ENCODE results near the gene EPS8L3.
"Not testable (repeated sequence)": the region's sequence is repeated elsewhere in the genome, so short reads cannot be mapped to it uniquely, and the experiment has no call there.

Gene EPS8L3, protein sequence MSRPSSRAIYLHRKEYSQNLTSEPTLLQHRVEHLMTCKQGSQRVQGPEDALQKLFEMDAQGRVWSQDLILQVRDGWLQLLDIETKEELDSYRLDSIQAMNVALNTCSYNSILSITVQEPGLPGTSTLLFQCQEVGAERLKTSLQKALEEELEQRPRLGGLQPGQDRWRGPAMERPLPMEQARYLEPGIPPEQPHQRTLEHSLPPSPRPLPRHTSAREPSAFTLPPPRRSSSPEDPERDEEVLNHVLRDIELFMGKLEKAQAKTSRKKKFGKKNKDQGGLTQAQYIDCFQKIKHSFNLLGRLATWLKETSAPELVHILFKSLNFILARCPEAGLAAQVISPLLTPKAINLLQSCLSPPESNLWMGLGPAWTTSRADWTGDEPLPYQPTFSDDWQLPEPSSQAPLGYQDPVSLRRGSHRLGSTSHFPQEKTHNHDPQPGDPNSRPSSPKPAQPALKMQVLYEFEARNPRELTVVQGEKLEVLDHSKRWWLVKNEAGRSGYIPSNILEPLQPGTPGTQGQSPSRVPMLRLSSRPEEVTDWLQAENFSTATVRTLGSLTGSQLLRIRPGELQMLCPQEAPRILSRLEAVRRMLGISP

DNA sequence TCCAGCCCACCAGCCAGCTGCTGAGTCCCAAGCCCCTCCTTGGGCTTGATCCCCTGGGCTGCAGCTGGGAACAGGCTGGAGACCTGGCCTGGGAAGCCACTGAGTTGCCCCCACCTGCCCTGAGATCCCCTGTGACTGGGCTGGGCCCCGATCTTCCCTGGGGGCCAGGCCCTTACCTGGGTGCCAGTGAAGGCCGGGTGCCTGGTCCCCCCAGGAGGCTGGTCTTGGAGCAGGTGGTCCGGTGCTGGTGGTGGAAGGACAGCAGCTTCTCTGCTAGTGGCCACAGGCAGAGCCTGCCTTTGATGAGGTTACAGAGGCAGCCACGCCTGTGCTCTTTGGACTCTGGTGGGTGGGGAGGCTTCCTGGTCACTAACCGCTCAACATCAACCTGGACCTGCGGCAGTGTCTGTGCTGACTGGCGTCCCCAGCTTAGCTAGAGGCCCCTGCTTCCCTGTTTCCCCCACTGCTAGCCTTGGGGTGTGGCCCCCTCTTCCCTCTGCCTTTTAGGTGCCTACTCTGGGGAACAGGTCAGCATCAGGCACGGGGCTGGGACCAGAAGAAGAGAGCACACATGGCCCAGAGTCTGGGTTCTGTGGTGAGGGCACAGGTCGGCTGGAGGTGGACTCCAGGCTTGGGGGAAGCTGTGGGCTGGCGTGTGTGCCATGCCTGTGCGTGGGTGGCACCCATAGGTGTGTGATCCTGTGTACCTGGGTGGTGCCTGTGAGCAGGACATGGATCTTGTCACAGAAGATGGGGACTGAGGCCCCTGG, at the start of gene EPS8L3:
Gene EPS8L3, minus strand, starts transcription at position 278 of the 770 bp plus-strand sequence. CDS start 2,174 bp downstream, outside the sequence.
- no peak for DNase-seq

DNA sequence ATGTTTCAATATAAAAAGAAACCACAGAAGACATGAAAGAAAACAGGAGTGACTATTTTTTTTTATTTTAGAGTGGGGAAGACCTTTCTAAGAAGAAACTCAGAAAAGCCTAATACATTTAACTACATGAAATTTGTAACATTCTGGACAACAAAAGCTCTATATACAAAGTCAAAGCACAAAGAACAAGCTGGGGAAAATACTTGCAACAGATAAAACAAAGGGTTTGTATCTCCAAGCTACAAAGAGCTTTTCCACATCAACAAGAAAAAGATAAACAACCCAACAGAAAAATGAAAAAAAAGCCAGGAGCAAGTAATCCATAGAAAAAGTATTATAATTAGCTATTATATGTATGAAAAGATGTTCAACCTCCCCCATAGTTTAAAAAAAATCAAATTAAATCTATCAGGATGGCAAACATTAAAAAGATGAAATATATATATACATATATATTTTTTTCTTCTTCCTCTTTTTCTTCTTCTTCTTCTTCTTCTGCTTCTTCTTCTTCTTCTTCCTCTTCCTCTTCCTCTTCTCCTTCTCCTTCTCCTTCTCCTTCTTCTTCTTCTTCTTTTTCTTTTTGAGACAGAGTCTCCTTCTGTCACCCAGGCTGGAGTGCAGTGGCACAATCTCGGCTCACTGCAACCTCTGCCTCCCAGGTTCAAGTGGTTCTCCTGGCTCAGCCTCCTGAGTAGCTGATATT, 49.1 kb upstream of the EPS8L3 start:
- DNase-seq, result no peak

DNA sequence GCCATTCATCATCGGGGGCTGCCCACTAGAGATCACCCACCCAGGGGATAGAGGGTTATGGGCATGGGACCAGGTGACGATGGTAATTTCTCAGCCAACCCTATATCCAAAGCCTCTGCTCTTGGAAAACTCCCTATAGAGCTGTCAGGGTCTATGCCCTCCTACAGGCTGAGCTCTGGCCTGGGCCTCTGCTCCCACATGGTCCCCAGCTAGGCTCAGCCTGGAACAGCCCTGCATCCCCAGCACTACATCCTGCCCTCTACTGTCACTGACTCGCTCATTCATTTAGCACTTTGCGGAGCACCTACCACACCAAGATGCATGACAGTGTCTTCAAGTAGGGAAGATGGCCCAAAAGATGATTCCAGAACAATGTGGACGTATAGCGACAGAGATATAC, 45.0 kb upstream of the EPS8L3 start:
- DNase-seq, result no peak

DNA sequence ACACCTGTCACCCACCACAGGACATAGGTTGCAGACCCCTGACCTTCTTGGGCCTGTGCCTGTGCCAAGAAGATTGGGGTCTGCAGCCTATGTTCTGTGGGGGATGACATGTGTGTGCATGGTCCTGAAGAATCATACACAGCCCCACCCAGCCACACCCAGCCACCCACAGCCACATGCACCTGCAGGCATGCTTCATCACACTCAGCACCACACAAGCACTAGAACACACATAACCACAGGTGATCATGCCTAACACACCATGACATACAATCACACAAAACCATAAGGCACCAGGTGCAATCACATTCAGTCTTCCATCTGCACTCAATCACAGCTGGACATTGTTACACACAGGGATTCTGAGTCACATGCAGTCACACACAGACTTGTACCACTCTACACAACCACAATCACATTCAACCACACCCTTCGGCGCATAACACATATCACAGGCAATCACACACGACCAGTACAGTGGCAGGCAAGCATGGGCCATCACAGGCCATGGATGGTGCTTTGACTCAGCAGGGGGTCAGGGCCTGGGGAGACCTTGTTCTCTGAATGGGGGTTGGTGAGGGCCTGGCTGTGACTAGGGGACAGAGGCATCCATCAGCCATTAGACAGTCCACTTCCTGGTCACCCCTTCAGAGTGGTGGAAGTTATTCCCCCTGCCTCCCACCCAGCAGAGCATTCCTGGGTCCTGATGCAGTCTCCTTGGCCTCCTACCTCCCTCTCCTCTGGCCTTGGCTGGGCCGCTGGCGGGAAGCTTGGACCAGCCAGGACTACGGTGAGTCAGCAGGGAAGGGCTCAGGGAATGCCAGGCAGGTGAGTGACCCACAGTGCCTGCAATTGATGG, 44.3 kb upstream of the EPS8L3 start:
- DNase-seq, result no peak

DNA sequence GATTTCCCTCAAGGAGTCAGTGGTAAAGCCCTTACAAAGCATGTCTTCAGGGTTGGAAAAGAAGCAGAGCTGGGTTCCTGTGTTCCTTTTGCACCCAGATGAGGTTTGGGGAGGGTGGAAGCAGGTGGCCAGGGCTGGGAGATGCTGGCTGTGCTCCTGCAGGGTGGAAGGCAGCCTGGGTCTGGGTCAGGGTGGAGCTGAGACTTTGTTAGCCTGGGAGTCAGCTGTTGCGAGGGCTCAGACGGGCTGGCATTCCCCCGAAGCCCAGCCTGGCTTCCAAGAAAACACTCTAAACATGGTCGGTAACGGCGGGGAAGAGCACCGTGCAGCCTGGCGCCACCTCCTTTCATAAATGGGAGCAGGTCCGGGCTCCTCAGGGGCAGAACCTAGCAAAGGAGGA, 43.7 kb upstream of the EPS8L3 start:
- no peak for DNase-seq

DNA sequence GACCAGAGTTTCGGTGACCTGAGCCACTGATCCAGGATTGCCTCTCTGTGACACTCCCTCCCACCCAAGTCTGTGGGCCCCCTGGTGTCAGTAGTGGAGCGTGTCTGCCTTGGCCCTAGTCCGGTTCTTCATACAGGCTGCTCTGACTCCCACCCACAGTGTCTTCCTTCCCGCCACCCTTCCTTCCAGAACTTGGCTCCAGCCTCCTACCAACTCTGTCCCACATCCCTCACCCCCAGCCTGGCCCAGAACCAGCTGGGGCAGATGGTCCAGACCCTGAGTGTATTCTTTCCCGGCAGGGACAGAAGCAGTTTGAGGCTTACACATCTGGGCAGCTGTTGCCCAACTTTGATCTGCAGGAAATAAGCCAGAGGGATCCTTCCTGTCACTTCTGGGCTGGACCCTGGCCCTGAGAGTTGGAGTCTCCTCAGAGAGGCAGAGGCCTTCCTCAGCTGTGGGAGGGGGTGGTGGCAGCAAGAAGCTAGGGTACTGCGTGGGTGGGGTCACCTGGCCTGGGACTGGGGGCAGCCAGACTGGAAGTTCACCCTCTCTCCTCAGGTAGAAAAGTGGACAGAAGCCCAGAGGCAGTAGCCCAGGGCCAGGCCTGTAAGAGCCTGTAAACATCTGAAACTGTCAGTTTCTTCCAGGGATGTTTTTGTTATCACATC, 43.1 kb upstream of the EPS8L3 start:
- no peak for DNase-seq

DNA sequence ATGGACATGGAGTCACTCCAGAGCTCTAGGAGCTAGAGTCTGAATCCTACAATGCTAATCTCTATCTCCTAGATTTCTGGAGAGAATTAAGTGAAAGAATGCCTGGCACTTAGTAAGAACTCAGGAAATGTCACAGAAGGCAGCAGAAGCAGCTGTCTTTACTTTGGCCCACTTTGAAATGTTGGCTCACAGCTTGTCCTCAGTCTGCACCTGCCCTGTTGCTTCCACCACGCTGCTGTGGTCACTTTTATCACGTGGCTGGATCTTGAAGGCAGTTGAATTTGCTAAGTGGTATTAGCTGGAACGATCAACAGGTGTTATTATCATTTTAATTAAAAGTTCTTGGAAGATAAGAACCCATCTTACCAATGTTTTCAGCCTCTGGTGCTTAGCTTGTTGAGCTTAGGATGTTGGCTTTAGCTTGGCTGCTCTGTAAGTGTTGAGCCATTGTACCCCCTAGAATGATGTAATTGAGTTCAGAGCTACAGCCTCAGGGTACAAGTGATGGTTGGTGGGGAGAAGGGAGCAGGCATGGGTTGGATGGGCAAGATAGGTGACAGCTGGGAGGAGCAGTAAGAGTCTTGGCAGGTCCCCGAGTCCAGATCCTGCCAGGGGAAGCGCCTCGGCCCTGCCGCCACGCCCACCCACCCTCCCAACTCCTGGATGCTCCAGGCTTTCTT, 41.9 kb upstream of the EPS8L3 start:
- no peak for DNase-seq

DNA sequence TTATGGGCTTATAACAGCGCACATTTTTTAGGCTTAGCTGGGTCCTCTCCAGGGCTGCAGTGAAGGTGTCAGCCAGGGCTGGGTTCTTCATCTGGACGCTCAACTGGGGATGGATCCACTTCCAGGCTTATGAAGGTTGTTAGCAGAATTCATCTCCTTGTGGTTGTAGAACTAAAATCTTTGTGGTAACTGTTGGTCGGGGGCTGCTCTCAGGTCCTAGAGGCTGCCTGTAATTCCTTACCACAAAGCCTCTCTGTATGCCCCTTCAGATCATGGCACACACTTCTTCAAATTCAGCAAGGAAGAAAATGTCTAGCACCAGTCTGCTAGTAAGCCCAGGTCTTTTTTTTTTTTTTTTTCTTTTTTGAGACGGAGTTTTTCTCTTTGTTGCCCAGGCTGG, 40.9 kb upstream of the EPS8L3 start:
- DNase-seq, result no peak

DNA sequence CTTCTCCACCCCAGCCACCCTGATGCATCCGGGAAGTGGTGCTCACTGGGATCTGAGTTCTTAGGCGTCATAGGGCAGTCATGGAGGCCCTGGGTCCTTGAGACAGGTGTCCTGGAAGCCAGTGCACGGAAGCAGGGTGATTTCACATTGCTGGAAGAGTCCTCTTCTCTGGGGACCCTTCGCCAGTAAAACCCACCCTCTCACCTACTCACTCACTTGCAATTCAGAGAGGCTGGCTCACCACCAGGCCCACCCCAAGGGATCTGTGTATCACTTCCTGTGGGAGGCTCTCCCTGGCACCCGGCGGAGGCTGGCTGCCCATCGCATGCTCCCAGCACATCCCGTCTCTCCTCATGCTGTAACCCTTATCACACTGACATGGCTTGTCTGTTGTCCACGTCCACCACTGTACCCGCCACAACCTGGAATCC, 40.2 kb upstream of the EPS8L3 start:
- no peak for DNase-seq

DNA sequence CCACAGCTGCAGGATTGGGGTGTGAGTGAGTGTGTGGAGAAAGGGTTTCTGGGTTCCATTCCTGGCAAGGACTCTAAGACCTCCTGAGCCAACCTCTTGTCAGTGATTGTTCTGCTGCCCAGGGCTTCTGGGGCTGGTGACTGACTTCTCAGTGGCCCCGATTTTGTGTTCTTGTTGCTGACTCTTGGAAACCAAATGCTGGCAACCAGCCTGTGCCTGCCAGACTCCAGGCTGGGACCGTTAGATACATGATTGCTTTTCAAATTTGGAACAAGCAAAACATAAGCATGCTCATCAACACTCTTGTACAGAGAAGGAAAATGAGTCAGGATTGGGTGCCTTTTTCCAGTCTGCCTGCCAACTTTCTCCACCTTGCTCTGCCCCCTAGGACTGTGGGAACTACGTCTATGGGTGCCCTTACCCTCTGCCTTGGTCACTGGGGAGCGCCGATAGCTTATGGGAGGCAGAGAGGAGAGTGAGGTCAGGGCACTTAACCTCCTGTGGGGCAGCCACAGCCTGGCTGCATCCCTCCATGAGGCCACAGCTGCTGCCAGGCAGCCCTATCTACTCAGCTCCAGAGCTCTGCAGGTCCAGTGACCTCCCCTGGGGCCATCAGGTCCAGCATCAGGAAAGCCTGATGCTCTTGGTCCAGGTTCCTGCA, 39.3 kb upstream of the EPS8L3 start:
- DNase-seq, result no peak

DNA sequence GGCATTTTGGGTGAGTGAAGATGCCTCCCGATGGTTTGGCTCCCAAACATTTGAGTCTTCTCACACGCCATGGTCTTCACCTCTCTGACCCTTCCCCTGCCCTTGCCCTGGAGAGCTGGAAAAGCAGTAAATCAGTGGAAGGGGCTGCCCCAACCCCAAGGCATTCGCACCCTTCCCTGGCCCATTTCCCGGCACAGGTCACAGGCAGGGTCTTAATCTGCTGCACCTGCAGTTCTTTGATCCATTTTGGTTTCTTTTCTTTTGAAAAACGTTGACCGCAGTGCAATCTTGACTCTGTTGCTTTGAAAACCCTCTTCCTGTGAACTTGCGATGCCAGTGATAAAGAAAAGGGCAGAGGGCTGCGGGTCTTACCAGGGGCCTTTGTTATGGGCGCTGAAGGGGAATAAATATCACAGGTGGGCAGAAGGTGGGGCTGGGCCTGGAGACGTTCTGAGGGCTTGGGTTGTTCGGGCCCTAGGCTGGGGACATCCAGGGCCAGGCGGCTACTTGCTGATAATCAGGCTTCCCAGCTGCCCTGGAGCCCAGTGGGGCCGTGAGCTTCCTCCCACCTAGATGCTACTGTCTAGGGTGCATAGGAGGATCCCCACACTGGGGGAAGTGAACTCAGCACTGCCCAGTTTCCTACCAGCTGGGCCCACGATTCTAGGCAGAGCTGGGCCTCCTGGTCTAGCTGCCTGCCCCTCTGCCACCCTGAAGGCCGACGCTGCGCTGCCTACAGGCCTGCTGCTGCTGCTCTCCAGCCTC, 38.6 kb upstream of the EPS8L3 start:
- peak; percentile 32 for DNase-seq

DNA sequence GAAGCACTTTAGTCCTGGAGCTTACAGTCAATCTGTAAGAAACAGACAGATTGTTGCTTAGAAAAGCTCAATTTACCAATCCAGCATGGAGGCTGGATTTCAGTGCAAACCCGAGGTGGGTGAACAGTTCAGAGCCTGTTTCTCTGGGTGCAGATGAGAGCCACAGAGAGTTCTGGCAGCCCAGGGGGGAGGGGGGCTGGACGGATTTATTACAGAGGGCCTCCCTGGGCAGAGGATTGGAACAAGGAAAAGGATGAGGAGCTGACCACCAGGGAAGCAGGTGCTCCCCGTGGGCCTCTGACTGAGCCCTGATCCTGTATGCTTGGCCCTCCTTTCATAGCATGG, 38.0 kb upstream of the EPS8L3 start:
- no peak for DNase-seq

DNA sequence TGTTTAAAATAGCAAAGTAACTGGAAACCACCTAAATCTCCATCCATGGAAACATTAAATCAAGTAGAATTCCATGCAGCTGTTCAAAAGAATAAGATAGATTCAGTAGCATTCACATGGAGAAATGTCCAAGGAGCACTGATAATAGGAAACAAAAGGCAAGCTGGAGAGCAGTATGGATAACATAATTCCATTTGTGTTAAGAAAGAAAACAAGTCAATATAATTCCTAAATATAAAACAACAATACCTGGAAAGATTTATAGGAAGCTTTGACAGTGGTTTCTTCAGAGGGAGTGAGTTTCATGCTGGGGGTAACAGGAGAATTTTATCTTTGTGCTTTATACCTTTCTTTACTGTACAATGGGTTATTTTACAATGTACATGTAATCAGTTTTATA, 36.6 kb upstream of the EPS8L3 start:
- no peak for DNase-seq

DNA sequence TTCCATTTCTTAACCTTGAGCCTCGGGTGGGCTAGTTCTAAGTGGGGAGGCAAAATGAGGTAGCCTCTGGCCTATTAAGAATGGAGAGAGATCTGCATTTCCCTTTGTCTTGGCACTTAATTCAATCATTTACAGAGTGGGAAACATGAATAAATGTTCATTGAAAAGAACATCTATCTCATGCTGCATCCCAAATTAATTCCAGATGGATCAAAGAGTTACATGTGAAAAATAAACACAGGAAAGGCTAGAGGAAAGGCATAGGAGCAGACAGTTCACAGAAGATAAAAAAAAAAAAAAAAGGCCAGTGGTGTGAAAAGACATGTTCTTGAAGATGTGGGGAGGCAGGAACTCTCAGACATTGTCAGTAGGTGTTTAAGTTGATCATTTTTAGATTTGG, 35.7 kb upstream of the EPS8L3 start:
- no peak for DNase-seq

DNA sequence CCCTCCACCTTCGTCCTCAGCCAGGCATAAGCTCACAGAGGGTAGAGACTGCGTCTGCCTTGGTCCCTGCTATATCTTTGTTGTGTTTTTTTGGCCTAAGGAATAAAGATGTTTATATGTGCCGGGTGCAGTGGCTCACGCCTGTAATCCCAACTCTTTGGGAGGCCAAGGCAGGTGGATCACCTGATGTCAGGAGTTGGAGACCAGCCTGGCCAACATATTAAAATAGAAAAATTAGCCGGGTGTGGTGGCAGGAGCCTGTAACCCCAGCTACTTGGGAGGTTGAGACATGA, 33.5 kb upstream of the EPS8L3 start:
- not testable (repeated sequence) for DNase-seq

DNA sequence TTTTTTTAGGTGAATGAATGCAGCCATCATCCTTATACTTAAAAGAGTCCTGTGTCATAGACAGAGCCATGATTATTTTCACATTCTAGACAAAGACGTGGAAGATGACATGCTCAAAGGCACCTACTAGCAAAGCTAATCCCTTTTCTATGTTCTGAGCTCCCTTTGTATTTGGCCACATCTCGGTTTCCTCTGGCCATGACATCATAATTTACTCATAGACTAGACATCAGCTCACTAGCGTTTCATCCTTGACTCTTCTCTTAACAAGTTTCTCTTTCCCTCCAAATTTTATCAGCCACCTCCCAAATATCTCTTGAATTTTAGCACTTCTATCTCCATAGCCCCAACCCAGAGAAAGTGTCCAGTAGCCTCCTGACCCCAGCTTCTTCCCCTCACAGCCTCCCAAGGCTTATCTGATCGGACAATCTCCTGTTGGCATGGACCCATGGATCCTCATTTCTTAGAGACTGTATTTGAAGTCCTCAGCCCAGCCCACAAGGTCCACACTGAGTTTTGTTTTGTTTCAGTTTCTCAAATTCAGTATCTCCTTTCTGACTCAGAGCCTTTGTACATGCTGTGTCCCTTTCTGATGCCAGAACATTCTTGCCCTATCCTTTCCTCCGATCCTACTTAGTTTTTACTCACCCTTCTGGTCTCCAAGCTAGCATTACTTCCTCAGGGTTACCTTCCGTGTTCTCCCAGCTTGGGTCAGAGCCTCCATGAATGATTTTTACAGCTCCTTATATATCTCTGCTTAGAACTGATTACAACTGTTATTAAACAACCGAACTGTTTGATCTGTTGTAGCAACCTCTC, 33.0 kb upstream of the EPS8L3 start:
- no peak for DNase-seq

DNA sequence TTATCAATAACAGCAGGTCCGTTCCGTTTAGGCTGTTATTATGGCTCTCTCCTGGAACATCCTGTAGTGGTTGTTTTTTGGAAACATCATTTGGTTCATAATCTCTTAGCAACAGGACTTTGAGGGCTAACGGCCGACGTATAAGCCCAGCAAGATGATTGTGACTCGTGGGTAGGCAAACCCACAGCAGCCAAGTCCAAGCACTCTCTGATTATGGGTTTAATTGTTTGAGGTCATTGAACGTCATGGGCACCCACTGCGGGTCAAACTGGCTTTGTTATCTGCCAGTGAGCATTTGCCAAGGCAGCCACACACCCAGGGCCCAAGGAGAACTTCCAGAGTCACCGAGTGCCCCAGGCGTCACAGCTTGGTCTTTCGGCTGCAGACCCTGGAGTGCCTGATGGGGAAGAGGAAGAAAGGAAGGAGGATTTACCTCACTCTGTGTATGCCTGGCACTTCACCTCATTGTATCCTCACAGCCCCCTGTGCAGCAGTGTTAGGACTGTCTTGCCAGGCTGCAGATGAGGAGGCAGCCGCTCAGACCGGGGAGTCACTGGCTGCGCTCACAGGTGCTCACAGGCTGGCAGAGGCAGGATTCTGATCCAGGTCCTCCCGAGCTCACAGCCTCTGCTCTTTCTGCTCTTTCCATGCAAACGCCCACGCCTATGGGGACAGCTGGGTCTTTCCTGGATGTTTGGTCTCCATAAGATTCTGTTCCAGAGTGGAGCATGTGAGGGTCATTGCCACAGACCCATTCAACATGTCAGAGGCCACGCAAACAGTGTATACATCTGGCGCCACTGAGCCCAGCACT, 30.8 kb upstream of the EPS8L3 start:
- no peak for DNase-seq
